ENCODE measurements around the gene RAPGEF2.
"Not testable (repeated sequence)": the region's sequence is repeated elsewhere in the genome, so short reads cannot be mapped to it uniquely, and the experiment has no call there.

Gene RAPGEF2

DNA sequence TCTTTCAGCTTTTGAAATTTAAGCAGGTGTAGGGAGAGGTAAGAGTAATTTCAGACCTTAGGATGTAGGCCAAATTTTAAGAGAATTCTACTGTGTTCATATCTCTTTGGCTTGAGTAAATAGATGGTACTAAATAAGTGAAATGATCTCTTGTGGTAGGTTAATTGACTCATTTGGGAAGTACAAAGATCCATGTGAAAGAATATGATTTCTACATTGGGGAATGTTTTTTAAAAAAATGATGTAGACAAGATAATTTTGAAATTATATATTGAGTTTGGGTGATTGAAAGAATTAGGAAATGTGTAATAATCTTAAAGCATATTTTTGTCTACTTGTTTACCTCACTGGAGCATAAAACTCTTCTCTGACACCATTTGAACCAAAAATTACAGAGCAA is 35.6 kb downstream of the RAPGEF2 start:
- DNase-seq: no peak

- no peak for DNase-seq
Measured at GRCh38 chr4:159141193-159141592, 38.3 kb downstream of the RAPGEF2 start.

GRCh38 chr4:159142241-159142640 is 39.4 kb downstream of the RAPGEF2 start:
- no peak for DNase-seq

DNA sequence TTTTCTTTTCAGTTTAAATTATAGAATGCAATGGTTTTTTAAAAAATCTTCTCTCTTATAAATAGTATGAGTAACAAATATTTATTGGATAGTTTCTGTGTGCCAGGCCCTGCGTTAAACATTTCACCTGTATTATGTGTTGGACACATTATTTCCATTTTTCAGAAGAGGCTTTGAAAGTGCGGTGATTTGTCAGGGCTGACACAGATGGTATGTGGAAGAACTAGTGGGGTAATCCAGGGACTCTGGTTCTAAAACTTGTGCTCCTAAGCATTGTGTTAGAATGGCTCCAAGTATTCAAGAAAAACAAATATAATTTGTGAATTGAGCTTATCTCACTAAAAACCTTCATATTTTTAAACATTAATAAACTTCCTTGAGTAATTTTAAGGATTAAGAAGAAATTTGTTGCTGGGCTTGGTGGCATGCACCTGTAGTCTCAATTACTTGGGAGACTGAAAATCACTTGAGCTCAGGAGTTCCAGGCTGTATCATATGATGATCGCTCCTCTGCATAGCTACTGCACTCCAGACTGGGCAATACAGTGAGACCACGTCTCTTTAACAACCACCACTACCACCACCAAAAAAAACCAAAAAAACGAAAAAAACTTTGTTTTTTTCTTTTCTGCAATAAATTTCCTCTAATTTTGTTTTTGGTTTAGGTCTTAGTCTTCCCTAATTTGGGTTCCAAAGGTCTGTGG is 40.0 kb downstream of the RAPGEF2 start:
- DNase-seq: no peak

DNA sequence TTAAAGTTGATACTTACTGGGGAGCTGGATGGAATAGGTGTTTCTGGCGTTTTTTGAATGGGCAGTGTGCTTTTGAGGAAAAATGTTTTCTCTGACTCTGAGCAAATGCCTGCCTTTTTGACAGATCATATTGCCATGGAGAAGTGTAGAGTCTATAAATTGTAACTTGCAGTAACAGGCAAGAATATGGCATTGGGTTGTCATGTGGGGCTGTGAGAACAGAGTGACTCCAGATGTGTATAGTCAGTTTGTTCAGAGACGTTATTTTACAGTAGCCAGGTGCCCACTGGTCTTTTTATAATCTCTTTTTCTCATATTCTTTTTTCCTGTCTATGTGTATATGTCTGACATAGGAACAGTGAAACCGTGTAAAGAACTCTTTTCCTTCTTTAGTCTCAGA is 40.8 kb downstream of the RAPGEF2 start:
- no peak for DNase-seq

DNA sequence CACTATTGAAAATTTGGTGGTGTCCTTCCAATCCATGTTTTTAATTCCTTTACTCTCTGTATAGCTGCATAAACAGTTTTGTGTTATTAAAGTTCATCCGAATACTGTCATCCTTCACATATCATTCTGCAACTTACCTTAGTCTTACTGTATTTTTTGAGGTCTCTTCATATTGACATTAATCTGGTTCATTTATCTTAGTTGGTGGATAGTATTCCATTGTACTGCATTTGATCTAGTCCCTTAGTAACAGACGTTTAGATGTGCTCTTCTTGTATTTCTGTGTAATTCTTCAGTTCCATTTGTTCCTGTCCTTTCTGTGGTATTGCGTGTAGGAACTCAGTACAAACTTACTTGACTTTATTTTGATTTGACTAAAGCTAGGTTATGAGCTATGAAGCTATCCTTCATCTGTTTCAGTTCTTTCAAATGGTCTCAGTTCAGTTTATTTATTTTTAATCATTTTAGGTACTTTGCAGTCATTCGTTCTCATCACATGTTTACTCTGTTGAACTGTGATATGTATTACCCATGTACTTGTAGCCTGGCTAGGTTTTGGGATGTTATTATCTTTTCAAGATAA is 41.3 kb downstream of the RAPGEF2 start:
- DNase-seq: no peak

DNA sequence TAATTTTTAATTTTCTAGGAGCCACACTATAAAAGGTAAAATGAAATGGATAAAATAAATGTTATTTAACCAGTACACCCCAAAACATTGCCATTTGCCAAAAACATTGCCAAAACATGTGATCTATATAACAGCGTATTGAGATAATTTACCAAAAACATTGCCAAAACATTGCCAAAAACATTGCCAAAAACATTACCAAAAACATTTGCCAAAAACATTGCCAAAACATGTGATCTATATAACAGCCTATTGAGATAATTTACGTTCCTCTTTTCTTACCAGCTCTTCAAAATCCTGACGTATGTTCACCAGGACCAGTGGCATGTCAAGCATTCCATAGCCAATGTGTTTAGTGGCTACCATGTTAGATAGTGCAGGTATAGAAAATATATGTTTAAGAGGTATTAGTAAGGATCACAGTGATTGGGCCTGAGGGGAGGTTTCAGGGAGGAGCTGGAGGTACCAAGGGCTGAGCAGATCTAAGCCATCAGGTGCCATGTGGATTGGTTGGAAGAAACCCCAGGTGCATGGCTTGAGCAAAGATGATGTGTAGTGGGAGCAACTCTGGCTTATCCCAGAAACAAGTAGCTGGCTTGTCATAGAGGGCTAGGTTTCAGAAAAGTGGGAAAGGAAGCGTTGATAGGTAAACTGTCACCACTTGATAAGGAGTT is 42.6 kb downstream of the RAPGEF2 start:
- DNase-seq: no peak

GRCh38 chr4:159145992-159146330 is 43.1 kb downstream of the RAPGEF2 start:
- no peak for DNase-seq

DNA sequence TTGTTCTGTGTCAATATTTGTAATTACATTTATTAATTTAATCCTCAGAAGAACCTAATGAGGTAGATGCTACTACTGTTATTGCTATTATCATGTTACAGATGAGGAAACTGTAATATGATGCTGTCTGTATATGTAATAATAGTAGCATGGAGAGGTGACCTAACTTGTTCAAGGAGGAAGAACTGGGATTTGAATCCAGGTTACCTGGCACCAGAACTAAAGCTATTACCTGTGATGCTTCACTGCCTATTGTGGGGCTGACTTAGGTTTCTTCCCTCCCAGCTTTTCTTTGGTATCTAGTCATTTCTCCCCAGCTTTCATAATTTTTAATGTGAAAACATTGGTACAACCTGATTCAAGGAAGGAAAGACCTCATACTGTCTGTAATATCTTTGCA is 43.6 kb downstream of the RAPGEF2 start:
- DNase-seq: no peak

DNA sequence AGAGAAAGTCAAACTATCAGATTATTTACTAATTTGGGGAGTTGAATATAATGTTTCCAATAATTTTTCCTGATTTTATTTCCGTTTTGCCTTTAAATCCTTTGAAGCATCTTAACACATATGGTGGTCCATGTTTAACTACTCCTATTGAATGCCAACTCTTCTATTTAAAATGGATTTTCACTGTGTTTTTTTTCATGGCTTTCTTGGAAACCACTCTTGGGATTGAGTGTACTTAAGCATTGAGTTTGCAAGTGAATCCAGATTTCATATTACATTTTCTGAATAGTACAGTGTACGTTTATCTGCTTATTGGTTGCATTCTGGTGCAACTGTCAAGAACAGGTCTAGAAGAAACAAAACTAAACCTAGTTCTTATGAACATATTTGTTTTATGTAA is 45.6 kb downstream of the RAPGEF2 start:
- DNase-seq: no peak

- DNase-seq: no peak
Measured at GRCh38 chr4:159149666-159150065, 46.8 kb downstream of the RAPGEF2 start.

- no peak for DNase-seq
Measured at GRCh38 chr4:159150396-159150795, 47.5 kb downstream of the RAPGEF2 start.

DNA sequence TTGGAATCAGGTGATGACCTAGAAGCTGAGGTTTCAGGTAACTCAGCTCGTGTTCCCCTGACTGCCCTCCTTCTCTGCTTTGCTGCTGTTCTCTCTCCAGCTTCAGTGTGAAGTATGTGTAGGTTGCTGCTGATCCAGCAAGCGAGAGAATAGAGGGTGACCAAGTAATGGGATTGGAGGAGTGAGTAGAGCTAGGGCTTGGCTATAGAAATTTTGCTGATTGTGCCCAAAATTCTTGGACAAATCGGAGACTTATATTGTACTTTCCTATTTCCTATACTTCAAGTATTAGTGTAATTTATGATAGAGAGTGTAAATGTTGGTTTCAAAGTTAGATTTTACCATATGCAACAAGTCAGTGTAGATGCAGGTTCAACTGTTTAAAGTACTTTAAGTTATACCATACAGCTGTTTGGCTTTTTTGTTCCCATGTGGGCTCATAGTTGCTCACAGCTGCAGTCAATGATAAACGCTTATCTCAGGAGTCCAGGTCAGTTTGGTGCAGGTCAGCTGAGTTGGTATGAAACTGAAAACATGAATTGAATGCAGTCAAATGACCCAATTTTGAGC is 48.0 kb downstream of the RAPGEF2 start:
- no peak for DNase-seq

- no peak for DNase-seq
Measured at GRCh38 chr4:159151689-159152088, 48.8 kb downstream of the RAPGEF2 start.

DNA sequence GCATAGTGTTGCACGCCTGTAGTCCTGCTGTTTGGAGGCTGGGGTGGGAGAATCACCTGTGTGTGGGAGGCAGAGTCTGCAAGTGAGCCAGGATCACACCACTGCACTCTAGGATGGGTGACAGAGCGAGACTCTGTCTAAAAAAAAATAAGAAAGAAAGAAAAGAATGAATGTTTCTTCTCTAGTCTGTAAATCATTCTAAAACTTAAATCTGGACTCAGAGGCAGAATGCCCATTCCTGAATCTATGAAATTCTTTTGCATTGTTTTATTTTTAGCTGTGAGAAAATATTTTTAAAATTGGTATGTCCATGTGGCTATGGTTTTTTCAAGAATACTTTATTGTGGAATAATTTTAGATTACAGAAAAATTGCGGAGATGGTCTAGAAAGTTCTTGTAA is 49.3 kb downstream of the RAPGEF2 start:
- DNase-seq: no peak

GRCh38 chr4:159153669-159154068 is 50.8 kb downstream of the RAPGEF2 start:
- no peak for DNase-seq

GRCh38 chr4:159155119-159155518 is 52.2 kb downstream of the RAPGEF2 start:
- DNase-seq: no peak

- no peak for DNase-seq
Measured at GRCh38 chr4:159158083-159158617, 55.3 kb downstream of the RAPGEF2 start.

DNA sequence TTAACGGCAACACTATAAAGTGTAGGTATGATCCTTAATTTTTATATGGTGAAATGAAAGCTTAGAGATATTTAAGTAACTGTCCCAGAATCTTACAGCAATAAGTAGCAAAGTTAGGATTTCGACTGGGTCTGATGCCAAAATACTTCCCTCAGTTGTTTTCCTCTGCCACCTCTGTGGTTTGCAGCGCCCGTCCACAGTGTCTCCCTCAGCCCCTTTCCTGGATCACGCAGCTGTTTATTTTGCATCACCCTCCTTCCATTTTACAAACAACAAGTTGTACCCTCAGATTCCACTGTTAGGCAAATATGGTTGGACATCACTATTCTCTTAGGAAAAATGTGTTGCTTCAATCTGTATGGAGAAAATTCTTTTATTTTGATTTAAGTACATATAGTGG is 56.1 kb downstream of the RAPGEF2 start:
- no peak for DNase-seq

DNA sequence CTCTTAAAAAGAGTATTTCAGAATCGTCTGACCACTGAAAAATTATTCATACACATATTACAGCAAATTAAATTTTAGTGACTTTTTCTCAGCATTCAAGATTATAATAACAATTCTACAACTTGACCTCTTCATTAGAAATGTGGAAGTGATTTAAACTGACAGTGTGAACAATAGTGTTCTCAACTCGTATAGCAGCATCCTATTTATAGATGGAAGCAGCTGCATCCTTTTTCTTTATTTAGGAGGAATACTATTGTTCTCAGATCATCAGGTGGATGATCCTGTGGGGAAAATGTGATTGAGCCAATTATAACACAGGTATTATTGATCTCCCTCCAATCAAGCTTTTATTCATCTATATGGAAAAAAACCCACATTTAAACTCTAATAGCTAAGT is 56.7 kb downstream of the RAPGEF2 start:
- no peak for DNase-seq

GRCh38 chr4:159160242-159160641 is 57.4 kb downstream of the RAPGEF2 start:
- no peak for DNase-seq

GRCh38 chr4:159161436-159161835 is 58.6 kb downstream of the RAPGEF2 start:
- DNase-seq: not testable (repeated sequence)

- no peak for DNase-seq
Measured at GRCh38 chr4:159162576-159162975, 59.7 kb downstream of the RAPGEF2 start.

DNA sequence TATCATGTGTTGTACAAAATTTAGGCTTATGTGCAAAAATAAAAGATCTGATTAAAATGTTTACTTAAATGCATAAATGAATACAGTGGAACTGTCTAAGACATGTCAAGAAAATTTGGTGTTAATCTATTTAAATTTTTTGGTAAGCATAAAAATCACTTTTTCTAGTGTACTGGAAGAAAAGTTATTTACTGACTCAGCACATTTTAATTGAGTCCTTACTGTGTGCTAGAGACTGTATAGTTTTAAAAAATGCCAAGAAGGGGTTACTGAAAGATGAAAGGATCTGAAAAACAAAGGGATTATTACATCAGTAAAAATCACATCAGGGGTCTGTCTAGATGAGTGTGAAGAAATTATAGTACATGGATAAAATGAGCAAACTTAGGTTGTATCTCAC is 60.6 kb downstream of the RAPGEF2 start:
- DNase-seq: no peak

All from NCI-H82 (cell line).